Activated CD8-positive, alpha-beta memory T cell treated with anti-CD3 and anti-CD28 coated beads for 4 hours (primary cell): ENCODE results near the gene ABHD12B.

Experiments used
- DNase-seq, 2 donors: peaks; one replicate each; pipeline ENCODE4 v3.0.0-alpha.2; 2020; ENCODE audit warnings: low read depth in 2 of 2

The ABHD12B gene, protein sequence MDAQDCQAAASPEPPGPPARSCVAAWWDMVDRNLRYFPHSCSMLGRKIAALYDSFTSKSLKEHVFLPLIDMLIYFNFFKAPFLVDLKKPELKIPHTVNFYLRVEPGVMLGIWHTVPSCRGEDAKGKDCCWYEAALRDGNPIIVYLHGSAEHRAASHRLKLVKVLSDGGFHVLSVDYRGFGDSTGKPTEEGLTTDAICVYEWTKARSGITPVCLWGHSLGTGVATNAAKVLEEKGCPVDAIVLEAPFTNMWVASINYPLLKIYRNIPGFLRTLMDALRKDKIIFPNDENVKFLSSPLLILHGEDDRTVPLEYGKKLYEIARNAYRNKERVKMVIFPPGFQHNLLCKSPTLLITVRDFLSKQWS

GRCh38 chr14:50871914-50872732 is at the start of gene ABHD12B:
TSS of gene ABHD12B (plus strand) at chr14:50872053. CDS start at chr14:50872175, 122 bp downstream.
- DNase-seq = no peak

- DNase-seq = no peak
These were observed 49.3 kb upstream of the ABHD12B start for GRCh38 chr14:50822501-50823042.

DNA sequence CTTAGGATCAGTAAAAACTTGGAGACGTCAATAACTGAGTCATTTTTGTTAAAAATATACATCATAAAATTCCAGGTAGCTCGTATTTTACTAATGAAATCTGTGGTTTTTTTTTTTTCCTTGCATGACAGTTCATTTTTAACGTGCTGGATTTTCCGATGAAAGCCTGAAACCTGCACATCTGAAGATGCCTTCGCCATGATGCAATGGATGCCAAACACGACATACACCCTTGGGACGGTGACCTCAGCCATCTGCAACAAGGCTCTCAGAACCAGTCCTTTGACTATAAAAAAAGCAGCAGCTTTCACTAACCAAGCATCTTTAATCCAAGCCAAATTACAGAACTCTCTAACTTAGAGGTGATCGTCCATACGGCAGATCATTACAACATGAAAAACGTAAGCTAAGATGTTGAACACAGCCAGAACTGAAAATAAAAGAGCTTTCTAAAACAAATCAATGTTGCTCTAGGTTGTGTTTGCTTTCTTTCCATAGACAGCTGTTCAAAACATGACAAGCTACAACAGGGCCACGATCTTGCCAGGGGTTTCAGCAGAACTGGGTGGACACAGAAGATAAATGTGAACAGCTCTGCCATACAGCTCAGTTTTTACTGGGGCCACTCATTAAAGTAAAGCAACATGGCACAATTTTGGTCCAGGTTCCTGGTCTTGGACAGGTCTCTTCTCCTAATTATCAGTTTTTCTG is 48.6 kb upstream of the ABHD12B start:
- no peak for DNase-seq

GRCh38 chr14:50823762-50824636 is 47.9 kb upstream of the ABHD12B start:
- DNase-seq = no peak

GRCh38 chr14:50825307-50825706 is 46.5 kb upstream of the ABHD12B start:
- DNase-seq = no peak

- no peak for DNase-seq
These were observed 45.2 kb upstream of the ABHD12B start for GRCh38 chr14:50826681-50827080.

DNA sequence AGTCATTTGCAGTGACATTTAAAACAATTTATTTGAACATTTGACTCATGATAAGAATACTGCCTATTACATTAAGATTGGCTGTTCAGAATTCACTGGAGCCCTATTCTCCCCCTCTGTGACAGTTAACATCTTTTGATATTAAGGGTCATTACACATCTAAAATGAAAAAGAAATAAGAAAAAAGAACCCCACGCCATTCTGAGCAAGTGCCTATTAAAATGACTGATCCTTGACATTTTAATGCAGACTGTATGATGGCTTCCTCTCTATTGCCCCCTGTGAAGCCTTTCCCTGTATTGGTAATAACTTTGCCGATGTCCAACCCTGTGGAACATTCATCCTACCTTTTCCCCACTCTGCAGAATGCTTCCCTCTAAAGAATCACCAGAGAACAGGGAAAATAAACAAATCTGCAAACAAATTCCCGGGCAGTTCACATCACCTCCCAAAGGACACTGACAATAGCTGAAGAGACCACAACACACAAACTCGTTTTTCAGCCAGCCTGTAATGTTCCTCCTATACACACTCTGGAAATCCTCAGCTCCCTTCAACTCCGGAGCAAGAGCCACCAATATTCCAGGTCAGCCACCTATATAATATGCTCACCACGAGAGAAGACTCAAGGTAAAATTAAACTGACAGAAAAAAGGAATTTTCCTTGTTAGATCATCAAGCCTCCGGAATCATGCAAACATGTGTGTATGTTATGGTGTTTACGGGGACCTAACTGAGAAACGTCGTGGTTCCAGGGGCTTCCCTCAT is 42.9 kb upstream of the ABHD12B start:
- DNase-seq = no peak

DNA sequence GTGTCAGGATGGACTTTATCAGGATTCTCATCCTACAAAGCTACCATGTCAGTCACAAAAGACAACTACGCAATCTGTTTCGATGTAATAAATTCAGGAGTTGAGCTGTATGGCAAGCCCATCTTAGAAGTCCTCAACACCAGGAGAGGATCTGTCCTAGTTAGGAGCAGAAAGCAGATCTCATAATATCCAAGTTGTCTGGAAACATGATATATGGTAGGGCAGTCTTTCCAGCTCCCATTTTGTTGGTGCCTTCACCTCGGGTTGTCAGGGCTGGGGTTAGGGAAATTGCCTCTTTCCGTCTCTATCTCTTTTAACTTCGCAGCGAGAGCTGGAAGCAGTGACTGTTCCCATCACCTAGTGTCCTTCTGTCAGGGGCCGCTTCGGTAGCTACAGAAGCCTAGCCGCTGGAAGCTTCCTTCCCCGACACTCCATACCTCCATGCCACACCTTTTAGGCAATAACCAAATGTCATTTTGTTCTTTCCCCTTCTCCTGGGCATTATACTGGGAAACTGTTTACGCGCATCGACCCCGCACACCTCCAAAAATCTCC is 42.3 kb upstream of the ABHD12B start:
- DNase-seq = no peak

DNA sequence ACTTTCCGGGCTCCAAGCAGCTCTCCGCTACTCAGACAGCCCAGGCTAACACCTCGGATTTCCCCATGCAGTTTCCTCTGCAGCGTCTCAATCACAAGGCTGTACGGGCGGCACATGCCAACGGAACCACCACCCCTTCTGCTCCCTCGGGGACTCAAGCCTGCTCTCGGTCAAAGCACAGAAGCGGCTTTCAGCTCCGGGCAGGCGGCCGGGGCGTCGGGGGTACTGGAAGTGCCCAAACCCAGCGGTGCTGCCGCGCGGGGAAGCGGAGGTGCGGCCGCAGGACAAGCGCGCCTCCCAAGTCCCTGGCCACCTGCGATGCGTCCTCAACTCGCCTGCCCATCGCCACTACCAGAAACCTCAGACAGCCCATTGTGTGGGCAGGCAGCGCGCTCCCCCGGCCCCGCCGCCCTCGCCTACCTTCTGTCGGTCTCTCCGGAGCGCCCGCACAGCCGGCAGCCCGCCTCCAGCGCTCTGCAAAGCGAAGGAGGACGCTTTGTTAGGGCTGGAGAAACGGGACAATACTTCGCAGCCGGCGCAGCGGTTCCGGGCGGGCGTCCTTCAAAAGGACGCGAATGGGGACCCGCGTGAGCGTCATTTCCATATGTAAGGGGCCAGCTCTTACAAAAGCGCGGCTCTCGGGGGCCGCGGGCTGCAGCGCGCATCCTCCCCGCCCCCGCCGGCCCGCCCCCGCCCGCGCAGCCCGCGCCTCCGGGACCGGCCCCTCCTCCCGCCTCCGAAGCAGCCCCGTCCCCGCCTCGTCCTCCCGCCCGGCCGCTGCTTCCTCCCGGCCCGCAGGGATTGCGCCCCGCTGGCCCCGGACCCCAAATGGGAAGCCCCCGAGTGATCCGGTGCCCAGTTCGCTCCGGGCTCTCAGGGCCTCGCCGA is 41.6 kb upstream of the ABHD12B start:
- DNase-seq = peak; percentile 27 to 44

DNA sequence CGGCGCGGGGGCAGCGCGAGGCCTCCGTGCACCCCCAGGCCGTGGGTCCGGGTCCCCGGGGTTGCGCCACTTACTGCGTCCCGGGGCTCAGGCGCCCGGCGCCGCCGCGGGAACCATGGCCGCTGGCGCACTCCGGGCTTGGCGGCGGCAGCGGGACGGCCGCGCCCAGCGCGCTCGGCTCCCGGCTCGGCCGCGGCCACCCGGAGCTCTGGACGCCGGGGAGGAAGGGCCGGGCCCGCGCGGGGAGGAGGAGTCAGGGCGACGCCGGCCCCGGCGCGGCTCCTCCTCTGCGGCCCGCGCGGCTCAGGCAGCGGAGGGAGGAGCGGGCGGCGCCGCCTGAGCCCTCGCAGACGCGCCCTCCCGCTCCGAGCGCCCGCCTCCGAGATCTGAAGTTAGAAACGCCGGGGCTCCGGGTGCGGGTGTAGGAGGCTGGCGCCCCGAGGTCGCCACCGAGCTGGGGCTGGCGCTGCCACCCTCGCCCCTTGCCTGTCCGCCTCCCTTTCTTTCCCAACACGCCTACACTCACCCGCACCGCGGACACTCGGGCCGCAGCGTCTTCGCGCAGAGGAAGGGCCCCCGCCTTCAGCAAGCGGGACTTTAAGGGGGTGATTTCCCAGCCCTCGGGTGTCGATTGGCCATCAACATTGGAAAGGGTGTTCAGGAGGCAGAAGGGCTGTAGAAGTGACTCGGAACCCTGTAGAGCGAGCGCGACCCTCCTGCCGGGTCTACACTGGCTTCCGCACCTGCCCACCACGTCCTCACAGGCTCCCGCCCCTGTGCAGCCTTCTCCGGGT is 40.7 kb upstream of the ABHD12B start, which contains the start of gene NIN:
Gene NIN, minus strand, starts transcription at position 231 of the 794 bp plus-strand sequence. CDS start 9,106 bp downstream, outside the sequence.
- peak; percentile 39 to 47 for DNase-seq

- no peak for DNase-seq
These were observed 40.1 kb upstream of the ABHD12B start for GRCh38 chr14:50831726-50832168.

DNA sequence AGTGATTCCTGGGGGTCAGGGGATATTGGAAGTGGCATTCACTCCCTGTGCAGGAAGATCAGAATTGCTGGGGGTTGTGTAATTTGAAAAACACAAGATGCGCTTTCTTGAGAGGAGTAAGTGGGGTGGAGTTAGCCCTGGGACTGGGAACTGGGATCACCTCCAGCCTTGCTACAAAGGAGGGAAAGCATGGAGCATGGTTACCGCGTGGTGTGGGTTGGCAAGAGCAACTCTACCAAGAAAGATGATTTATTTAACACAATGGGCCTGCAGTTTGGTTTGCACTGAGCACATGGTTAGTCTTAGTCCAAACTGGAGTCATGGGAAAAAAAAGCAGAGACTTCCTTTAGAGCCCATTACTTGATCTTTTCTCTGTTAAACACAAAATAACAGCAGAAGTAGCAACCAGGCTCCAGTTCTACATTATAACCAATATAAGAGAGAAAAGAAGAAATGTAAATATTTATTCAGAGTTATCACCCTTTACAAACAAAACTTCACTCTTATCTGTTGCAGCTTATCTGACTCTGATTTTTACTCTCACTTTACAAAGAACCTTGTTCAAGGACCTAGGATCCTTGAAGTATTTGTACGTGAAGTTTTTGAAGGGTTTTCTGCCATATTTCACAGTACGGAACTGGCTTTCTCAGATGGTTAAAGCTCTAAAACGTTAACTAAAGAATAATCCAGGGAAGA is 38.8 kb upstream of the ABHD12B start:
- DNase-seq = no peak

DNA sequence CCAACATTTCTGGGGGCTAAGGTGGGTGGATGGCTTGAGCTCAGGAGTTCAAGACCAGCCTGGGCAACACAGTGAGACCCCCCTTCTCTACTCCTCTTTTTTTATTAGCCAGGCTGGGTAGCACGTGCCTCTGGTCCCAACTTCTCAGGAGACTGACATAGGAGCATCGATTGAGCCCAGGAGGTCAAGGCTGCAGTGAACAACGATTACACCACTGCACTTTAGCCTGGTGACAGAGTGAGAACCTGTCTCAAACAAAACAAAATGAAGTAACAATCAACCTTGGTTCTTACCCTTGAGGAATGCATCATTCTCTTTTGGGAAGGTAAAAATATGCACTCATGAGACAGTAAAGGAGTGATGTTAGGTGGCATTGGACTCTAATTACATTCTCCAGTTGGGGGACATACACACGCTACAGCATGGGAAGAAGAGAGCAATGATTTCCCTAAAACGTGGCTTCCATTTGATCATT is 37.0 kb upstream of the ABHD12B start:
- DNase-seq = no peak

GRCh38 chr14:50835280-50835679 is 36.6 kb upstream of the ABHD12B start:
- DNase-seq = no peak

- no peak for DNase-seq
These were observed 35.3 kb upstream of the ABHD12B start for GRCh38 chr14:50836515-50836914.

DNA sequence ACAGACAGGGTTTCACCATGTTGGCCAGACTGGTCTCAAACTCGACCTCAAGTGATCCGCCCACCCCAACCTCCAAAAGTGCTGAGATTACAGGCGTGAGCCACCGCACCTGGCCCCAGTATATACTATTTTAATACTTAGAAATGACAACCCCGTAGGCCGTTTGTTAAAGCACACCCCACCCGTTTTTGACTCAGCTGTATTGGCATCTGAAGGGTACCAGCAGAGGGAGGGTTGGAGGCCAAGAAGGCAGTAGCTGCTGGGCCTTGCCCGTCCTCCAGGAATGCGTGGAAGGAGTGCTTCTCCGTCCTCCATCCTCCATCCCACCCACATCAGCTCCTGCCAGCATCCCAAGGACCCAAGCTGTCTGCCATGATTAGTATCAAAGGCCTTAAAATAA is 34.6 kb upstream of the ABHD12B start:
- DNase-seq = no peak

DNA sequence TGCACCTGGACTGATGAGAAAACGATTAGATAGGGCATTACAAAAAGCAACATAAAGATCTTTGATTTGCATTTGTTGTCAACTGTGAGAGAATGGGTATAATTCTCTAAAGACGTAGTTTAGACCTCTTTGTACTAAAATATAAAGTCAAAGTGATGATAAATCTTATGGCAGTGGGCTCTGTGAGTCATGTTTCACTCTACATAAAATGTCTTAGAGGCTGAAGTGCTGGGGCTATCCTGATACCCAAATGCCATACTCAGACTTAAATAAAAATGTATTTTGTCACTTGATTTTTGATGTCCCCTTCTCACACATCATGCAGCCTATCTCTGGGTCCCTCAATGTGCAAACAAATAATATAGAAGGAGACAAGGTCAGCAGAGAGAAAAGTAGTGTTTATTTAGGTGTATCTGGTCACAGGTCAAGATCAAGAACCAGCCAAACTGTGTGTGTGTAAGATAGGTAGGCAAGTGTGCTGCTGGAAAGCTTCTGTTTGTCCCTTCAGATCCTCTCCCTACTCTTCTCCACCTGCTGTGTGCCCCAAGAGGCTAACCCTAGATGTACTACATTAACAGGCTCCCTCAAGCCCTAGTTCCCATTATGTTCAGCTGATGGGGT is 33.9 kb upstream of the ABHD12B start:
- DNase-seq = no peak
